Gastroesophageal sphincter (tissue), 4 donors: ENCODE data around the gene ANKRD13A. TPM values are rescaled to one million over a fixed set of nuclear protein-coding genes. Genes with fewer than 3 reads are reported as not detected.

Experiments used
- ATAC-seq: fragments of 150-250 bp; one replicate; pipeline ENCODE4 v1.9.1; 2016; ENCODE audit warnings: mild to moderate bottlenecking, moderate library complexity
- H3K27ac ChIP-seq, 4 donors: fragments of 200-600 bp; sonication (generic) in 3 of 4; 1 replicate in 3 of 4; 2 replicates in 1 of 4; pipeline ENCODE4 v1.5.1; 2016 to 2019
- H3K27me3 ChIP-seq: fragments of 200-600 bp; sonication (generic); one replicate; pipeline ENCODE4 v1.5.1; 2019
- H3K36me3 ChIP-seq, 2 donors: fragments of 200-600 bp; sonication (generic); one replicate each; pipeline ENCODE4 v1.5.1; 2019; ENCODE audit warnings: control low read depth in 1 of 2
- H3K4me1 ChIP-seq, 3 donors: fragments of 200-600 bp; sonication (generic); 1 replicate in 2 of 3; 2 replicates in 1 of 3; pipeline ENCODE4 v1.5.1; 2016 to 2019; ENCODE audit warnings: control low read depth in 2 of 3
- H3K4me3 ChIP-seq, 2 donors: fragments of 200-600 bp; sonication (generic); one replicate each; pipeline ENCODE4 v1.5.1; 2019; ENCODE audit warnings: mild to moderate bottlenecking in 1 of 2, moderate library complexity in 1 of 2
- H3K9me3 ChIP-seq, 3 donors: fragments of 200-600 bp; sonication (generic); one replicate each; pipeline ENCODE4 v1.5.1; 2017 to 2019; ENCODE audit warnings: control low read depth in 2 of 3
- EP300 ChIP-seq: sonication (generic); formaldehyde crosslinking; IDR thresholded peaks from one replicate; pipeline ENCODE4 v1.6.1; 2017; ENCODE audit warnings: antibody characterized with exemption, mild to moderate bottlenecking
- POLR2A ChIP-seq, 2 donors: fragments of 450-650 bp; IDR thresholded peaks; one replicate each; pipeline ENCODE4 v1.6.1; 2017; ENCODE audit warnings: antibody characterized with exemption in 2 of 2, mild to moderate bottlenecking in 2 of 2, moderate library complexity in 1 of 2
- POLR2AphosphoS5 ChIP-seq: sonication (generic); formaldehyde crosslinking; IDR thresholded peaks from one replicate; pipeline ENCODE4 v1.6.1; 2017; ENCODE audit warnings: antibody characterized with exemption
- WGBS, 2 donors: methylation state at CpG; one replicate each; pipeline ENCODE4 v1.1.5; 2018; ENCODE audit warnings: low coverage in 1 of 2; 5-methylcytosine and 5-hydroxymethylcytosine counted together
- total RNA-seq, 4 donors: library from RNA; depleted of rRNA; stranded (reverse); fragments of >200 nt; gene quantifications; one replicate each; pipeline ENCODE4 v1.1.0, GENCODE V29; 2016
- TF ChIP-seq, protein P1 (sequence below), 4 experiments: fragments of 200-600 bp in 2 of 4; fragments of 450-650 bp in 2 of 4; sonication (generic) in 1 of 4; IDR thresholded peaks; one replicate each; pipeline ENCODE4 v1.5.1; 2017 to 2019; ENCODE audit warnings: antibody characterized with exemption in 4 of 4, mild to moderate bottlenecking in 2 of 4, moderate library complexity in 2 of 4

ANKRD13A gene
- total RNA-seq, 4 donors from 2014 or later: 141 to 182 (median 153) TPM

- H3K4me3 ChIP-seq: no peak overlapping the region
- 78 to 86% methylated on average over 3 of the region's 3 CpGs for WGBS, 2 donors
Observed at GRCh38 chr12:110033888-110034287, 34.7 kb downstream of the ANKRD13A start.

DNA sequence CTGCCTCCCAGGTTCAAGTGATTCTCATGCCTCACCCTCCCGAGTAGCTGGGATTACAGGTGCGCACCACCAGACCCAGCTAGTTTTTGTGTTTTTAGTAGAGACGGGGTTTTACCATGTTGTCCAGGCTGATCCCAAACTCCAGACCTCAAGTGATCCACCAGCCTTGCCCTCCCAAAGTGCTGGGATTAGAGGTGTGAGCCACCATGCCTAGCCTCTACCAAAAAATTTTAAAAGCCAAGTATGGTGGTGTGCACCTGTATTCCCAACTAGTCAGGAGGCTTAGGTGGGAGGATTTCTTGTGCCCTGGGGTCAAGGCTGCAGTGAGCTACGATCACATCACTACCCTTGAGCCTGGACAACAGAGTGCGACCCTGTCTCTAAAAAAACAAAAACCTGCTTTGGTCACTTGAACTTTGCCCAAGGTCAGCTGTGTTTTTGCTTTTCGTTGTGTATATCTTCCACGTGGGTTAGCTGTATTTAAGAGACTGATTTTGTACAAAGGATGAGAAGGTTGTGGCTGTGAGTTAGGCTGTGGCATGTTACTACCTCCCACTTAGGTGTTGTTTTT, 36.4 kb downstream of the ANKRD13A start:
- no peak for ATAC-seq

More at GRCh38 chr12:110033888-110034287, 34.7 kb downstream of the ANKRD13A start:
- no peaks in the 10 kb centered on the region for H3K27me3 ChIP-seq
- peaks cover 0 to 23% (median 0%) of the 10 kb centered on the region in 3 donors for H3K4me1 ChIP-seq
- TF ChIP-seq, protein P1, sequence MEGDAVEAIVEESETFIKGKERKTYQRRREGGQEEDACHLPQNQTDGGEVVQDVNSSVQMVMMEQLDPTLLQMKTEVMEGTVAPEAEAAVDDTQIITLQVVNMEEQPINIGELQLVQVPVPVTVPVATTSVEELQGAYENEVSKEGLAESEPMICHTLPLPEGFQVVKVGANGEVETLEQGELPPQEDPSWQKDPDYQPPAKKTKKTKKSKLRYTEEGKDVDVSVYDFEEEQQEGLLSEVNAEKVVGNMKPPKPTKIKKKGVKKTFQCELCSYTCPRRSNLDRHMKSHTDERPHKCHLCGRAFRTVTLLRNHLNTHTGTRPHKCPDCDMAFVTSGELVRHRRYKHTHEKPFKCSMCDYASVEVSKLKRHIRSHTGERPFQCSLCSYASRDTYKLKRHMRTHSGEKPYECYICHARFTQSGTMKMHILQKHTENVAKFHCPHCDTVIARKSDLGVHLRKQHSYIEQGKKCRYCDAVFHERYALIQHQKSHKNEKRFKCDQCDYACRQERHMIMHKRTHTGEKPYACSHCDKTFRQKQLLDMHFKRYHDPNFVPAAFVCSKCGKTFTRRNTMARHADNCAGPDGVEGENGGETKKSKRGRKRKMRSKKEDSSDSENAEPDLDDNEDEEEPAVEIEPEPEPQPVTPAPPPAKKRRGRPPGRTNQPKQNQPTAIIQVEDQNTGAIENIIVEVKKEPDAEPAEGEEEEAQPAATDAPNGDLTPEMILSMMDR (IDR thresholded peaks at IDR 0.05): no peak
- ATAC-seq: no peak
- H3K36me3 ChIP-seq: peaks cover 0 to 89% of the 10 kb centered on the region in 2 donors
- H3K9me3 ChIP-seq: no peaks in the 10 kb centered on the region
- no peak overlapping the region for H3K27ac ChIP-seq

DNA sequence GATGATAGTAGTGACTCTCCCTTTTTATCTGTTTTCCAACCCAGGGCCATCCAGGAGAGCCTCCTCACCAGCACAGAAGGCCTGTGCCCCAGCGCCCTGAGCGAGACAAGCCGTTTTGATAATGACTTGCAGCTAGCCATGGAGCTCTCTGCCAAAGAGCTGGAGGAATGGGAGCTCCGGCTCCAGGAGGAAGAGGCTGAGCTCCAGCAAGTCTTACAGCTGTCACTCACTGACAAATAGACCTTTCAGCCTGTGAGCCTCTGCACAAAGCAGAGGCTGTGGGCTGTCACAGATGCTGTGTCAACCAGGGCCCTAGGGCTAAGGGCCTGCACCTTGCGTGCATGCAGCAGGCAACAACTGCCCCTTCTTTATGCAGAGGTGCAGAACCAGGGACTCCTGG, 38.1 kb downstream of the ANKRD13A start:
- peak overlapping the region in 3 of 4 donors; percentile 79 to 84 (median 80) for H3K27ac ChIP-seq
- no peaks in the 10 kb centered on the region for H3K27me3 ChIP-seq
- H3K4me1 ChIP-seq: peaks cover 0 to 52% (median 0%) of the 10 kb centered on the region in 3 donors
- WGBS, 2 donors: 63 to 67% methylated on average over 2 to 3 of the region's 5 CpGs
- H3K36me3 ChIP-seq: peaks cover 0 to 68% of the 10 kb centered on the region in 2 donors
- no peak overlapping the region for H3K4me3 ChIP-seq
- ATAC-seq: no peak
- H3K9me3 ChIP-seq: no peaks in the 10 kb centered on the region
- TF ChIP-seq POLR2AphosphoS5 (no peak), EP300 (no peak), POLR2A (IDR thresholded peaks at IDR 0.05) (no peak)
- TF ChIP-seq, protein P1 (IDR thresholded peaks at IDR 0.05): no peak

More for the DNA sequence above, 36.4 kb downstream of the ANKRD13A start:
- Histone ChIP-seq H3K4me3 (no peak overlapping the region), H3K27ac (peak overlapping the region in 1 of 4 donors; percentile 9), H3K4me1 (peaks cover 0 to 40% (median 0%) of the 10 kb centered on the region in 3 donors), H3K9me3 (no peaks in the 10 kb centered on the region), H3K27me3 (no peaks in the 10 kb centered on the region), H3K36me3 (peaks cover 0 to 71% of the 10 kb centered on the region in 2 donors)
- TF ChIP-seq POLR2A (IDR thresholded peaks at IDR 0.05) (no peak), POLR2AphosphoS5 (no peak), EP300 (no peak)
- TF ChIP-seq, protein P1 (IDR thresholded peaks at IDR 0.05): no peak
- WGBS, 2 donors: 60 to 76% methylated on average over 2 to 4 of the region's 7 CpGs

- Histone ChIP-seq H3K27ac (peak overlapping the region; percentile 75 to 84 (median 80)), H3K9me3 (no peaks in the 10 kb centered on the region), H3K4me3 (no peak overlapping the region), H3K27me3 (no peaks in the 10 kb centered on the region), H3K36me3 (peaks cover 0 to 60% of the 10 kb centered on the region in 2 donors), H3K4me1 (peaks cover 0 to 66% (median 6%) of the 10 kb centered on the region in 3 donors)
- no peak for TF ChIP-seq POLR2AphosphoS5
- TF ChIP-seq EP300: no peak
- TF ChIP-seq POLR2A (IDR thresholded peaks at IDR 0.05): no peak
- TF ChIP-seq, protein P1 (IDR thresholded peaks at IDR 0.05): no peak
- 39 to 46% methylated on average over 5 of the region's 5 CpGs for WGBS, 2 donors
- ATAC-seq: no peak
Observed at GRCh38 chr12:110038741-110039084, 39.5 kb downstream of the ANKRD13A start.
